OCI-M2 (cell line): ENCODE data around the gene RAB9A.
A peak's percentile ranks its signal among the peaks of the same experiment; 100 is the strongest.
"Not testable (repeated sequence)": the region's sequence is repeated elsewhere in the genome, so short reads cannot be mapped to it uniquely, and the experiment has no call there.

Experiments used
- DNase-seq: peaks from one replicate; lab custom pipeline; 2025; ENCODE audit not compliant: unreplicated experiment; lab: John Stamatoyannopoulos, UW

The RAB9A gene

DNA sequence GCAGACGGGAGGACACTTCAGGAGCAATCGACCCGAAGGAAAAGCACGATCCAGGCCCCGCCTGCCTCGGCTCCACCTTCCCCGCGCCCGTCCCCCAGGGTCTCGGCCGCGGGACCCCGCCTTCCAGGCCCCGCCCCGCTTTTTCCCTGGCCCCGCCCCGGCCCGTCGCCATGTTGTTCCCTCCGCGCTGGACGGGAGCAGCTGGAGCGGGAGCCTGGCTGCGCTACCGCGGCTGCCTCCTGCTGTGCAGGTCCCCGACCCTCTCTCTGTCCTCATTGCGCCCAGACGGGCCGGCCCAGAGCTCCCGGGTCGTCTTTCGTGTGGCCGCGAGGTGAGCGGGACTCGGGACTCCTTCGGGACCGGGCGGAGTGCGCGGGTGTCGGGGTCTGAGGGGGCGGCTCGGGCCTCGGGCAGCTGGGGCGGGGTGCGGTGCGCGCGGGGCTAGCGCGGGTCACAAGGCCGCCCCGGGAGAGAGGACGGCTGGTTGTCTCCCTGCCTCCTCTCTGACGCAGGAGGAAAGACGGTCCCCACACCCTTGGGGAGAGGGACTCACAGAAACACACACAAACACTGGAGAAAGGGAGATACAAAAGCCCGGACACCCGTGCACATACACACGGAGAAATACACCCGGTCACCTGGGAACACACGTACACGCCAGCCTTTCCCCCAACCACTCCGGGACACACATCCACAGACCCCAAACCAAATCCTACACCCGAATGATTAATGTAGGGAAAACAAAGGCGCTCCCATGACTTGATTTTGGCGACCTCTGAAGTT lies at the start of gene RAB9A:
TSS of gene RAB9A (plus strand) at position 171 of the 783 bp plus-strand sequence. CDS start 19,619 bp downstream, outside the sequence.
- DNase-seq: no peak

DNA sequence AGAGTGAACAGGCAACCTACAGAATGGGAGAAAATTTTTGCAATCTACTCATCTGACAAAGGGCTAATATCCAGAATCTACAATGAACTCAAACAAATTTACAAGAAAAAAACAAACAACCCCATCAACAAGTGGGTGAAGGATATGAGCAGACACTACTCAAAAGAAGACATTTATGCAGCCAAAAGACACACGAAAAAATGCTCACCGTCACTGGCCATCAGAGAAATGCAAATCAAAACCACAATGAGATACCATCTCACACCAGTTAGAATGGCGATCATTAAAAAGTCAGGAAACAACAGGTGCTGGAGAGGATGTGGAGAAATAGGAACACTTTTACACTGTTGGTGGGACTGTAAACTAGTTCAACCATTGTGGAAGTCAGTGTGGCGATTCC lies 47.2 kb upstream of the RAB9A start:
- not testable (repeated sequence) for DNase-seq

GRCh38 chrX:13645464-13646153 lies 43.3 kb upstream of the RAB9A start:
- no peak for DNase-seq

GRCh38 chrX:13646154-13646549 lies 42.8 kb upstream of the RAB9A start:
- no peak for DNase-seq

DNA sequence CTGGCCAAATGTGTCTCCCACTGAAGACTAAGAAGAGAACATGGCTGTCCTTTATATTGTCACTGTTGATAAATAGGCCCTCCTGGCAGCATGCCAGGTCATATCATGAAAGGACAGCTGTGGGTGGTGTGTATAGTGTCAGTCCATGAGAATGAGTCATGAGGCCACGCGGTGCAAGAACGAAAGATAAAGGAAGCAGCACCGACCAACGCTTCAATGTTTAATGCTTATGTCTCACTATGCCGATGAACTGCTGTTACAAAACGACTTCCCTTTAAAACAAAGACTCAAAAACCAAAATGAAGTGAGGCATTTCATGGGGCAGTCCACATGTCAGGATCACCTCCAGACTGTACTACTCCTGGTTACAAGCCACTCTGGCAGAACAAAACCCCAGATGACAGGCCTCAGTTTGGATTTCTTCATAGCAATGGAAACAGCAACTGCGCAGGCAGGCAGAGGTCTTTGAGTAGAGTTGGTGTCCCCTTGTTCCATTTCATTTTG lies 41.2 kb upstream of the RAB9A start:
- peak; percentile 60 for DNase-seq

- not testable (repeated sequence) for DNase-seq
Measured at GRCh38 chrX:13648336-13648735, 40.6 kb upstream of the RAB9A start.

DNA sequence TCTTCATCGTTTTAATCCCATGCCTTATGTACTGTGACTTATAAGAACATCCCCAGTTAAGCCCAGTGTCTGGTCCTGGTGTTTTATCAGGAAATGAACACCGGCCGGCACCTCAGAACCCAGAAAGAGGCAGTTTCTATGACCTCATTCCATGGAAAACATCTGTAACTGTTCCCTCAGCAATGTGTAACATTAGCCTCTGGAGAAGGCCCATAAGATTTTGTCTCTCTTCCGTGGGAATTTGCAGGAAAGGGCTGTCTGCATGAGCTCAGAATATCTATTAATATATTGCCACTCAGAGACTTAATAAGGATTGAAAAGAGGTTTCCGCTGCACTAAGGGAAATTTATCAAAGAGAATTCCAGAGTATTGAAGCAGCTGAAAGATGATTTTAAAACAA lies 39.1 kb upstream of the RAB9A start:
- DNase-seq: no peak

- DNase-seq: no peak
Measured at GRCh38 chrX:13650318-13650717, 38.6 kb upstream of the RAB9A start.

GRCh38 chrX:13651150-13651549 lies 37.8 kb upstream of the RAB9A start:
- no peak for DNase-seq

GRCh38 chrX:13652287-13652793 lies 36.6 kb upstream of the RAB9A start:
- peak; percentile 26 for DNase-seq

DNA sequence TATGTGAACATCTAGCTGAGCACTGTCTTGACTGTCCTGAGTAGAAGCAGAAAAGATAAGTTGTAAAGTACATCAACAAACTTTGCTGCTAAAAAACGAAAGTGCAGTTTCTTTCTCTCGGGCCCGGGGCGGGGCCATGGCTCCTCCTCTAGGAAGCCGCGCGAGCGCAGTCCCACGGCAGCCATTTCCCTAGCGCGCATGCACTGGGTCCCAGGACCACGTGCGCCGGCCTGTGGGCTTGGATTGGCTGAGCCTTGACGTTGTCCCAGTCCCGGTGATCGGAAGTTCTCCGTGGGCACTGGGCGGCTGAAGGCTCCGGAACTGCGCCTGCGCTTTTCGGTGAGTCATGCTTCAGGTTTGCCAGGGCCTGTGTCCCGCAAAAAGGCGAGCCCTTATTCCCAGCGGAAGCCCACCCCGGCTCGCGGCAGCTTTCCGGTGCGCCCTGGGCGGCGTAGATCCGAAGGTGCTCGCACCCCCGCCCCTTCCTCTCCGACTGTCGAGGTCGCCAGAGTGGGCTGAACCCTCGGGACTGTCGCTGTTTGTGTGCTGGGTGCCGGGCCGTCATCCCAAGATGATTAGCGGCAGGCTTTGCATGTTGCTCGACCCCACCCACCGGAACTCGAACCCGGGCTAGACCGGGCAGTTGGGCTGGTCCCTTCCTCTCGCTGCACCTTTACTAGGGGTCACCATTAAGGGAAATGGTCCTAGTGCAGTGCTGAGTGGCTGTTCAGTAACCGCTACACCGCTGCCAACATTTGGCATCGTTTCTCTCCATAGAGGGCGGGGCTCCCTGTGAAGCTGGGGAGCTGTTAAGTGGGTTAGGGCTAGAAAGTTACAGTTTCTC lies 35.9 kb upstream of the RAB9A start, which contains the start of gene TCEANC:
TSS of gene TCEANC (plus strand) at position 292 of the 844 bp plus-strand sequence. CDS start 9,368 bp downstream, outside the sequence.
- DNase-seq: peak; percentile 84

DNA sequence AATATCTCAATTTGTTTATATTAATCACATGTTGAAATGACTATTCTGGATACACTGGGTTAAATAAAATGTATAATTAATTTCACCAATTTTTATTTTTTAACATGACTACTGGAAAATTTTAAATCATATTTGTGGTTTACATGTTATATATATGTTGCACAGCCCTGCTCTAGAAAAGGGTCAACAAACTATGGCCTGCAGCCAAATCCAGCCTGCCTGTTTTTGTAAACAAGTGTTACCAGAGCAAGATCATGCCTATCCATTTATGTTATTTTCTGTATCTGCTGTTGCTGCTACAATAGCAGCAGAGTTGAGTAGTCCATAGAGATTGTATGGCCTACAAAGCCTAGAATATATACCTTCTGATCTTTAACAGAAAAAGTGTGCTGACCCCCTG lies 34.8 kb upstream of the RAB9A start:
- no peak for DNase-seq

- no peak for DNase-seq
Measured at GRCh38 chrX:13655674-13656073, 33.3 kb upstream of the RAB9A start.

GRCh38 chrX:13658602-13659001 lies 30.3 kb upstream of the RAB9A start:
- DNase-seq: no peak

GRCh38 chrX:13659063-13659462 lies 29.9 kb upstream of the RAB9A start:
- DNase-seq: no peak

GRCh38 chrX:13661735-13662288 lies 27.1 kb upstream of the RAB9A start:
- DNase-seq: no peak

DNA sequence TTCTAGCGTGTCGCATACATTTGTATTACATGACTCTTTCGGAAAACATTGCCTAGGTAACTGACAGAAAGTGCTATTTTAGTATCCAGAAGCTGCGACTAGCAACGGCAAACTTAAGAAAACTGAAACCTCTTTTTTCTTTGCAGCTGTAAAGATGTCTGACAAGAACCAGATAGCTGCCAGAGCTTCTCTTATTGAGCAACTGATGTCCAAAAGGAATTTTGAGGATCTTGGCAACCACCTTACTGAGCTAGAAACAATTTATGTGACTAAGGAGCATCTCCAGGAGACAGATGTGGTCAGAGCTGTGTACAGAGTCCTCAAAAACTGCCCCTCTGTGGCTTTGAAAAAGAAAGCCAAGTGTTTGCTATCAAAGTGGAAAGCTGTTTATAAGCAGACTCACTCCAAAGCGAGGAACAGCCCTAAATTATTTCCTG lies 26.6 kb upstream of the RAB9A start:
- no peak for DNase-seq

GRCh38 chrX:13664020-13664419 lies 24.9 kb upstream of the RAB9A start:
- DNase-seq: no peak

DNA sequence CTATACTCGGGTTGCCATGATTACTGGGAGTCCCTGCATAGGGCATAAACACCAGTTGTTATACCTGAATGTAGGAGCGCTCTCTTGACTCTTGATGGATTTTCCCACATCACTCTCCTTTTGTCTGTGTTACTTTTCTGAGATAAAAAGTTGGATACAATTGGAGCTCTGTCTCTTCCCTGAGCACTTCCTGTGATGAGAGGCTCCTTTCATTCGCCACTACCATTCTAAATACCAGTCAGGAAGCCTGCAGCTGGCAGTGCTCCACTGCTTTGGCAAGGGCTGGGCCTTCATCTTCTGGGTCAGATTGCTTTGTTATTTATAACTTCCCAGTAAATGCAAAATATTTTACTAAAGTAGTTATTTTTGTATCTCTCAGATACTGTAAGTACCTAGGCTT lies 22.1 kb upstream of the RAB9A start:
- DNase-seq: no peak

DNA sequence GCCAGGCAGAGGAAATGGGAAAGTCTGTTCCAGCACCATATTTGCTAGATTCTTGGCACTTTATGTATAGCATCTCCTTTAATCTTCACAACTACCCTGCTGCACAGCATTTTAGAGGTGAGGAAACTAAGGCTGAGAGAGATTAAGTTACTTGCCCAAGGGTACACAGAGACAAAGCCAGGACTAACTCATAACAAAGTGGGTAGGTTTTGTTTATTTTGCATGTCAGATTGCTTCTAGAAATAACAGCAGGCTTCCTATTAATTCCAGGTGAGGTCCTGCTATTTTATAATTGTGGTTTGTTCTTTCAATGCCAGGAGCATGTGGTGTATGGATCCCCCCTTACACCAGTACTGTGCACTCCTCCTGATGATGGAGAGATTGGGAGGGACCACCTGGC lies 21.0 kb upstream of the RAB9A start:
- no peak for DNase-seq
